ENCODE measurements around the gene TYMP.

DNA sequence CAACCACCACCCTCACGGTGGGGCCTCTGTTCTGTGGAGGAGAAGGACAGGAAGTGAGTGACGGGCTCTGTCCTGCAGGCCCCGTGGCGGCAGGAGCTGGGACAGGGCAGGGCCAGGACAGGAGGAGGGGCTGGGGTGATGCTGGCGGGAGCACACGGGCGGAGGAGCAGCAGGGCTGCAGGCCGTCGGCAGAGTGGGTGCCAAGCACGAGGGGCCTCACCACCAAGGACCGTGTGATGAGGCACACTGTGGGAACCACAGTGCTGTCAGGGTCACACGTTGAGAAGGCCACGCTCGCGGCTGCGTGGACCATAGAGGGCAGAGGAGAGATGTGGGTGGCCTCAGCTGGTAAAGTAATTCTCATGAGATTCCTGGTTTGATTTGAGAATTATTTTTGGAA, 12.9 kb downstream of the TYMP start:
- TF ChIP-seq, protein P1, sequence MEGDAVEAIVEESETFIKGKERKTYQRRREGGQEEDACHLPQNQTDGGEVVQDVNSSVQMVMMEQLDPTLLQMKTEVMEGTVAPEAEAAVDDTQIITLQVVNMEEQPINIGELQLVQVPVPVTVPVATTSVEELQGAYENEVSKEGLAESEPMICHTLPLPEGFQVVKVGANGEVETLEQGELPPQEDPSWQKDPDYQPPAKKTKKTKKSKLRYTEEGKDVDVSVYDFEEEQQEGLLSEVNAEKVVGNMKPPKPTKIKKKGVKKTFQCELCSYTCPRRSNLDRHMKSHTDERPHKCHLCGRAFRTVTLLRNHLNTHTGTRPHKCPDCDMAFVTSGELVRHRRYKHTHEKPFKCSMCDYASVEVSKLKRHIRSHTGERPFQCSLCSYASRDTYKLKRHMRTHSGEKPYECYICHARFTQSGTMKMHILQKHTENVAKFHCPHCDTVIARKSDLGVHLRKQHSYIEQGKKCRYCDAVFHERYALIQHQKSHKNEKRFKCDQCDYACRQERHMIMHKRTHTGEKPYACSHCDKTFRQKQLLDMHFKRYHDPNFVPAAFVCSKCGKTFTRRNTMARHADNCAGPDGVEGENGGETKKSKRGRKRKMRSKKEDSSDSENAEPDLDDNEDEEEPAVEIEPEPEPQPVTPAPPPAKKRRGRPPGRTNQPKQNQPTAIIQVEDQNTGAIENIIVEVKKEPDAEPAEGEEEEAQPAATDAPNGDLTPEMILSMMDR (IDR thresholded peaks at IDR 0.05), result no peak
- TF ChIP-seq POLR2A (IDR thresholded peaks at IDR 0.05), result no peak
